Activated B cell treated with CpG ODN at 0.5 μM for 24 hours (primary cell): ENCODE data around the gene EPB41L2. TPM values are rescaled to one million over a fixed set of nuclear protein-coding genes. Genes with fewer than 3 reads are reported as not detected.

ENCODE experiments used
- ATAC-seq: fragments of 200-7000 bp; cut with Tn5 transposase; one replicate; pipeline ENCODE4 v1.10.0; 2021; ENCODE audit warnings: low read depth, mild to moderate bottlenecking, moderate library complexity
- CTCF ChIA-PET: fragments of 350-600 bp; sonication (Branson Sonifier 250); formaldehyde crosslinking; loops from one replicate; lab custom pipeline; 2021; ENCODE audit warnings: antibody characterized with exemption; lab: Charles Lee
- POLR2A ChIA-PET: fragments of 350-600 bp; sonication (Branson Sonifier 250); formaldehyde crosslinking; loops from one replicate; lab custom pipeline; 2021; ENCODE audit warnings: antibody characterized with exemption; lab: Charles Lee
- DNase-seq: peaks from one replicate; pipeline ENCODE4 v3.0.0; 2022
- H3K27ac Mint-ChIP-seq: one replicate; pipeline ENCODE4 v1.8.0; 2020; ENCODE audit warnings: mixed read lengths
- H3K27me3 Mint-ChIP-seq: one replicate; pipeline ENCODE4 v1.8.0; 2021; ENCODE audit warnings: mixed read lengths
- H3K36me3 Mint-ChIP-seq: one replicate; pipeline ENCODE4 v1.8.0; 2021; ENCODE audit warnings: low read depth, mixed read lengths
- H3K4me1 Mint-ChIP-seq: one replicate; pipeline ENCODE4 v1.8.0; 2021; ENCODE audit warnings: mixed read lengths
- H3K4me3 Mint-ChIP-seq: one replicate; pipeline ENCODE4 v1.8.0; 2020; ENCODE audit warnings: mild to moderate bottlenecking, mixed read lengths
- H3K9me3 Mint-ChIP-seq: one replicate; pipeline ENCODE4 v1.8.0; 2020; ENCODE audit warnings: mixed read lengths
- CTCF ChIP-seq: fragments of 200-600 bp; IDR thresholded peaks from one replicate; pipeline ENCODE4 v1.8.0; 2022; ENCODE audit warnings: antibody characterized with exemption, mild to moderate bottlenecking
- intact Hi-C: fragments of 100-400 bp; cut with micrococcal nuclease; formaldehyde crosslinking; loops from one replicate; pipeline ENCODE4 v1.15.1; 2024
- total RNA-seq: library from RNA; stranded (reverse); gene quantifications from 2 replicates; pipeline ENCODE4 v1.2.3, GENCODE V29; 2022

EPB41L2 gene
- total RNA-seq, 1 donor from 2014 or later, result 62.8 TPM

GRCh38 chr6:130882370-130882769 is 180.7 kb downstream of the EPB41L2 start:
- no peak for ATAC-seq
- no peaks in the 10 kb centered on the region for H3K4me1 Mint-ChIP-seq
- CTCF ChIA-PET, result interaction anchor here (0.6 to 8.0 kb wide), 3 partner anchors 10 to 651 kb away, joined by 3 to 184 read pairs (median 5); no protein-coding TSS in a partner anchor
- H3K4me3 Mint-ChIP-seq, result no peak overlapping the region
- no peak for DNase-seq
- H3K27ac Mint-ChIP-seq, result no peak overlapping the region
- H3K27me3 Mint-ChIP-seq, result no peaks in the 10 kb centered on the region
- POLR2A ChIA-PET, result no interaction called here
- peaks cover 23% of the 10 kb centered on the region for H3K36me3 Mint-ChIP-seq
- intact Hi-C loops, result no loop called here
- no peak for TF ChIP-seq CTCF
- H3K9me3 Mint-ChIP-seq, result no peaks in the 10 kb centered on the region

- intact Hi-C loops, result no loop called here
- Mint-ChIP-seq H3K4me3 (no peak overlapping the region), H3K9me3 (no peaks in the 10 kb centered on the region), H3K36me3 (peaks cover 23% of the 10 kb centered on the region), H3K27me3 (no peaks in the 10 kb centered on the region), H3K4me1 (no peaks in the 10 kb centered on the region), H3K27ac (no peak overlapping the region)
- POLR2A ChIA-PET, result no interaction called here
- ATAC-seq, result no peak
- CTCF ChIA-PET, result interaction anchor here (1.6 kb wide), 1 partner anchor 8 kb away, joined by 4 read pairs; no protein-coding TSS in a partner anchor
- no peak for TF ChIP-seq CTCF
- no peak for DNase-seq
Observed at GRCh38 chr6:130879826-130880225, 183.2 kb downstream of the EPB41L2 start.

GRCh38 chr6:130873746-130874145 is 189.3 kb downstream of the EPB41L2 start:
- CTCF ChIA-PET, result interaction anchor here (1.0 to 3.6 kb wide), 4 partner anchors 11 to 554 kb away, joined by 3 to 22 read pairs (median 4); no protein-coding TSS in a partner anchor
- H3K36me3 Mint-ChIP-seq, result peaks cover 15% of the 10 kb centered on the region
- intact Hi-C loops, result loop anchor here (5.0 kb wide), 1 partner anchor 826 kb away; no protein-coding TSS in a partner anchor
- TF ChIP-seq CTCF, result no peak
- no peak overlapping the region for H3K27ac Mint-ChIP-seq
- H3K9me3 Mint-ChIP-seq, result no peaks in the 10 kb centered on the region
- peaks cover 4% of the 10 kb centered on the region for H3K4me1 Mint-ChIP-seq
- ATAC-seq (no peak), DNase-seq (no peak)
- no peak overlapping the region for H3K4me3 Mint-ChIP-seq
- POLR2A ChIA-PET, result no interaction called here
- H3K27me3 Mint-ChIP-seq, result no peaks in the 10 kb centered on the region

GRCh38 chr6:130872250-130873095 is 190.6 kb downstream of the EPB41L2 start:
- ChIA-PET POLR2A (no interaction called here), CTCF (interaction anchor here (0.5 to 3.6 kb wide), 13 partner anchors 12 to 1373 kb away, joined by 3 to 22 read pairs (median 3); no protein-coding TSS in a partner anchor)
- no peak for ATAC-seq
- Mint-ChIP-seq H3K4me3 (no peak overlapping the region), H3K27me3 (no peaks in the 10 kb centered on the region), H3K9me3 (no peaks in the 10 kb centered on the region), H3K27ac (no peak overlapping the region), H3K4me1 (peaks cover 4% of the 10 kb centered on the region), H3K36me3 (peaks cover 18% of the 10 kb centered on the region)
- peak; percentile 37 for DNase-seq
- peak; percentile 82 for TF ChIP-seq CTCF
- intact Hi-C loops, result loop anchor here (1.0 to 5.0 kb wide), 3 partner anchors 550 to 1373 kb away; no protein-coding TSS in a partner anchor
